GM12891 (cell line): ENCODE results near the gene ZNF490.

Experiments
- PAX5 ChIP-seq: IDR thresholded peaks from 2 replicates; pipeline ENCODE4 v1.6.1; 2011; ENCODE audit warnings: low read length, moderate library complexity, mild to moderate bottlenecking; ENCODE audit not compliant: insufficient read depth, severe bottlenecking
- POLR2A ChIP-seq: IDR thresholded peaks from 2 replicates; pipeline ENCODE4 v1.6.1; 2011; ENCODE audit warnings: low read depth, low read length, control low read depth
- POLR2AphosphoS5 ChIP-seq: IDR thresholded peaks from 2 replicates; pipeline ENCODE4 v1.6.1; 2011; ENCODE audit warnings: low read depth, low read length, control low read depth
- POU2F2 ChIP-seq: IDR thresholded peaks from 2 replicates; pipeline ENCODE4 v1.6.1; 2011; ENCODE audit warnings: low read depth, mild to moderate bottlenecking, control low read depth, low read length, moderate library complexity
- SPI1 ChIP-seq: IDR thresholded peaks from 2 replicates; pipeline ENCODE4 v1.6.1; 2011; ENCODE audit warnings: low read depth, low read length, control low read depth
- TAF1 ChIP-seq: IDR thresholded peaks from 2 replicates; pipeline ENCODE4 v1.6.1; 2011; ENCODE audit warnings: low read depth, low read length, control low read depth

DNA sequence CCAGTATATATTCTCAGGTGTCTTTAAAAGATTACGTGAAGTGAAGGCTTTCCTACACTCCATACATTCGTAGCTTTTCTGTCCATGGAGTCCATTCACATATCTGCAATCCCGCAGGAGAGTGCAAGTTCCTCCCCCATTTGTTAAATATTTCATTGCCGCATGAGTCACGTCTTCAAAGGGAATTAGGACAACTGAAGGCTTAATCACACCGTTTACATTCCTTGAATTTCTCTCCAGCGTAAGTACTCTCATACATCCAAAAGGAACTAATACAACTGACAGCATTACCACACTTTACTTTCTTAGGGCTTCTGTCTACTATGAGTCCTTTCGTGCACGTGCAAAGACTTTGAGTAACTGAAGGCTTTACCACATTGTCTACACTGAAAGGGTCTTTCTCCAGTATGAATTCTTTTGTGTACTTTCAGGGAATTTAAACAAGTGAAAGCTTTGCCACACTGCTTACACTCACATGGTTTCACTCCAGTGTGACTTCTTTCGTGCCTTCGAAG is 30.4 kb downstream of the ZNF490 start:
- TF ChIP-seq POLR2AphosphoS5 (no peak), TAF1 (no peak), POLR2A (no peak), SPI1 (no peak), POU2F2 (no peak), PAX5 (no peak)
